VCaP (cell line): Measurements from ENCODE around the gene KCMF1.

Source experiments
- H3K27ac ChIP-seq: fragments of 450-650 bp; 2 replicates; pipeline ENCODE4 v1.5.1; 2017
- CTCF ChIP-seq: fragments of 450-650 bp; conservative IDR thresholded peaks from 2 replicates; pipeline ENCODE4 v1.5.1; 2017; ENCODE audit warnings: mild to moderate bottlenecking, moderate library complexity

The KCMF1 gene

GRCh38 chr2:85033388-85033787 is 62.4 kb downstream of the KCMF1 start:
- H3K27ac ChIP-seq = peak overlapping the region; percentile 29; the same call in 1 of the 2 replicates
- no peak for TF ChIP-seq CTCF

- no peak for TF ChIP-seq CTCF
- H3K27ac ChIP-seq = no peak overlapping the region
These were observed 63.2 kb downstream of the KCMF1 start for GRCh38 chr2:85034158-85034557.

DNA sequence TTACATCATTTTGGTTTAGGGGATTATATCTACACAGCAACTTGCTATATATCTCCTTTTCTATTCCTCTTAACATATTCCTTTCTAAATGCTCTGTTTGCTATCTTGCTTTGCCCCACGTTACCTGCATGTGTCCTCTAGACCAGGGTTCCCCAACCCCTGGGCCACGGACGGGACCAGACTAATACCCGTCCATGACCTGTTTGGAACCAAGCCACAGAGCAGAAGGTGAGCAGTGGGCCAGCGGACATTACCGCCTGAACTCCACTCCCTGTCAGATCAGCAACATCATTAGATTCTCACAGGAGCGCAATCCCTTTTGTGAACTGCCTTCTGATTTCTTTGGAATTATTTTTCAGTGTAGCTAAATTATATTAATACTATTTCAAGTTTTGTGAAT is 66.7 kb downstream of the KCMF1 start:
- TF ChIP-seq CTCF = no peak
- H3K27ac ChIP-seq = no peak overlapping the region

- TF ChIP-seq CTCF = no peak
- no peak overlapping the region for H3K27ac ChIP-seq
These were observed 71.4 kb downstream of the KCMF1 start for GRCh38 chr2:85042330-85042729.

- TF ChIP-seq CTCF = no peak
- H3K27ac ChIP-seq = no peak overlapping the region
These were observed 77.6 kb downstream of the KCMF1 start for GRCh38 chr2:85048534-85048933.

DNA sequence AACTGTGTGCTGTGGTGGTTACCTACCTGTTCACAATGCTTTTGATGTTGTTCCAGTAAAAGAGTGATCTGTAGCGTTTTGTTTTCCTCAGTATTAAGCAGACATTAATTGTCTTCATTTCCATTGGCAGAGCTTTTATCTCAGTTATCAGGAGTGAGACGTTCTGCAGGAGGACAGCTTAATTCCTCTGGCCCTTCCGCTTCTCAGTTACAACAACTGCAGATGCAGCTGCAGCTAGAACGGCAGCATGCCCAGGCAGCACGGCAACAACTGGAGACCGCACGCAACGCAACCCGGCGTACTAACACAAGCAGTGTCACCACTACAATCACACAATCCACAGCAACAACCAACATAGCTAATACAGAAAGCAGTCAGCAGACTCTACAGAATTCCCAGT is 78.3 kb downstream of the KCMF1 start:
- no peak for TF ChIP-seq CTCF
- H3K27ac ChIP-seq = no peak overlapping the region

- TF ChIP-seq CTCF = no peak
- H3K27ac ChIP-seq = no peak overlapping the region
These were observed 82.8 kb downstream of the KCMF1 start for GRCh38 chr2:85053802-85054201.
